ENCODE data around the gene NEDD4.

Gene NEDD4

DNA sequence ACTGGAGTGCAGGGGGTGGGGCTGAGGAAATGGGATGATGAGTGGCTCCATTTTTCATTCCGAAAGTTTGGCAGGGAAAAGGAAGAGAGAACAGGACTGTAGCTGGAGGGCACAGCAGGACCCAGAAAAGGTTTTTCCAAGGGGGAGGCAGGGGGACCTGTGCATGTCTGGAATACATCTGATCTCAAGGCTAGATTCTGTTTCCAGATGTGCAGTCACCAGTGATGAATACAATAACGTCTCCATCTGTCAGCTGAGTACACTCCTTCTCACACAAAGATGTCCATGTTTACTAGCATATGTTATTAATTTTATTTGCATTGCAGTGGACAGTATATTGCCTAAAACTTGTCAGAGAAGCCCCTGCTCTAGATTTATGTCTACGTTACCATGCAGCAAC is 210.5 kb downstream of the NEDD4 start:
- DNase-seq (ENCODE audit: low spot score): no peak
- no peak for TF ChIP-seq CTCF (IDR thresholded peaks at IDR 0.05; ENCODE audit: extremely low read depth, missing control alignments)

DNA sequence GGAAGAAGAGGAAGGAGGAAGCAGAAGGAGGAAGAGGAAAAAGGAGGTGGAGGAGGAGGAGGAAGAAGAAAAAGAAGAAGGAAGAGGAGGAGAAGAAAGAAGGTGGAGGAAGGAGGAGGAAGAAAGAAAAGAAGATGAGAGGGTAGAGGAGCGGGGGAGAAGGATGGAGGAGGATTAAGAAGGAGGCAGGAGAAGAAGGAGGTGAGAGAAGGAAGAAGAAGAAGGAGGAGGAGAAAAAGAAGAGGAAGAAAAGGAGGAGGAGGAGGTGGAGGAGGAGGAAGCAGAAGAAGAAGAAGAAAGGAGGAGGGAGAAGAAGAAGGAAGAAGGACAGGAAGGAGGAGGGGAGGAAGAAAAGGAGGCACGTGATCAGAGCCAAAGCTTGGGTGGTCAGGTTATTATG is 213.1 kb downstream of the NEDD4 start:
- no peak for TF ChIP-seq CTCF (IDR thresholded peaks at IDR 0.05; ENCODE audit: extremely low read depth, missing control alignments)
- no peak for DNase-seq (ENCODE audit: low spot score)

GRCh38 chr15:55778932-55779331 is 214.5 kb downstream of the NEDD4 start:
- no peak for TF ChIP-seq CTCF (IDR thresholded peaks at IDR 0.05; ENCODE audit: extremely low read depth, missing control alignments)
- no peak for DNase-seq (ENCODE audit: low spot score)
